Endodermal cell (in vitro differentiated cells): ENCODE measurements around the gene MIPEP. TPM values are rescaled to one million over a fixed set of nuclear protein-coding genes. Genes with fewer than 3 reads are reported as not detected.

Source experiments
- DNase-seq: peaks from one replicate; pipeline ENCODE4 v3.0.0-alpha.2; 2017
- H3K27ac ChIP-seq: 2 replicates; pipeline ENCODE4 v1.5.1; 2013; ENCODE audit warnings: mild to moderate bottlenecking, low read depth, low read length, moderate library complexity
- H3K27me3 ChIP-seq: 2 replicates; pipeline ENCODE4 v1.6.1; 2013; ENCODE audit warnings: mild to moderate bottlenecking, low read length, moderate library complexity; ENCODE audit not compliant: insufficient read depth, control insufficient read depth, poor library complexity, severe bottlenecking
- H3K36me3 ChIP-seq: 2 replicates; pipeline ENCODE4 v1.7.0; 2013; ENCODE audit warnings: mild to moderate bottlenecking, low read length, moderate library complexity; ENCODE audit not compliant: control insufficient read depth, insufficient read depth
- H3K4me1 ChIP-seq: one replicate; pipeline ENCODE4 v1.7.0; 2013; ENCODE audit warnings: low read length; ENCODE audit not compliant: control insufficient read depth, insufficient read depth
- H3K4me3 ChIP-seq: 2 replicates; pipeline ENCODE4 v1.5.1; 2013; ENCODE audit warnings: mild to moderate bottlenecking, low read length, moderate library complexity
- H3K9ac ChIP-seq: 2 replicates; pipeline ENCODE4 v1.6.1; 2013; ENCODE audit warnings: mild to moderate bottlenecking, low read length, moderate library complexity; ENCODE audit not compliant: poor library complexity, severe bottlenecking; ENCODE audit errors: extremely low read depth
- H3K9me3 ChIP-seq: 2 replicates; pipeline ENCODE4 v1.6.1; 2013; ENCODE audit warnings: mild to moderate bottlenecking, low read length, moderate library complexity; ENCODE audit not compliant: control insufficient read depth
- H3K27ac Mint-ChIP-seq: 2 replicates; pipeline ENCODE4 v1.8.0; 2020; ENCODE audit warnings: mixed read lengths
- H3K27me3 Mint-ChIP-seq: 2 replicates; pipeline ENCODE4 v1.8.0; 2021; ENCODE audit warnings: mild to moderate bottlenecking, mixed read lengths; ENCODE audit not compliant: insufficient read depth
- H3K36me3 Mint-ChIP-seq: 2 replicates; pipeline ENCODE4 v1.8.0; 2020; ENCODE audit warnings: low read depth, mixed read lengths
- H3K4me1 Mint-ChIP-seq: 2 replicates; pipeline ENCODE4 v1.8.0; 2020; ENCODE audit warnings: mixed read lengths
- H3K4me3 Mint-ChIP-seq: 2 replicates; pipeline ENCODE4 v1.8.0; 2020; ENCODE audit warnings: mild to moderate bottlenecking, moderate library complexity, mixed read lengths
- H3K9me3 Mint-ChIP-seq: 2 replicates; pipeline ENCODE4 v1.8.0; 2020; ENCODE audit warnings: mild to moderate bottlenecking, mixed read lengths
- CTCF ChIP-seq: fragments of 200-600 bp; sonication (generic); conservative IDR thresholded peaks from 2 replicates; pipeline ENCODE4 v1.5.0; 2021; ENCODE audit warnings: antibody characterized with exemption, mild to moderate bottlenecking
- WGBS, 2 experiments: methylation state at CpG; one replicate each; pipeline versions ENCODE4 v1.1.5 to v1.1.7; 2013; ENCODE audit warnings: missing lambda C conversion rate in 2 of 2, mixed read lengths in 1 of 2; ENCODE audit not compliant: insufficient coverage in 1 of 2, insufficient read length in 1 of 2; 5-methylcytosine and 5-hydroxymethylcytosine counted together
- total RNA-seq, 2 donors: library from RNA; stranded (reverse); fragmentation: NEBNext Ultra II Directional in 1 of 2; extraction: Animal tissue kit (Norgen Biotek cat#: 25700) in 1 of 2; gene quantifications; 2 replicates in 1 of 2; 3 replicates in 1 of 2; pipeline ENCODE4 v1.2.1, GENCODE V29; 2021

The MIPEP gene
- total RNA-seq, 2 donors from 2014 or later = 23.1 to 23.9 TPM

GRCh38 chr13:23687614-23688013 lies 201.6 kb downstream of the MIPEP start:
- no peak overlapping the region for H3K4me3 Mint-ChIP-seq
- no peaks in the 10 kb centered on the region for H3K27me3 Mint-ChIP-seq
- no peak overlapping the region for H3K27ac ChIP-seq
- no peaks in the 10 kb centered on the region for H3K4me1 Mint-ChIP-seq
- TF ChIP-seq CTCF = no peak
- H3K4me1 ChIP-seq = no peaks in the 10 kb centered on the region
- H3K9me3 ChIP-seq = peaks cover 29% of the 10 kb centered on the region
- H3K36me3 Mint-ChIP-seq = no peaks in the 10 kb centered on the region
- no peak overlapping the region for H3K27ac Mint-ChIP-seq
- DNase-seq = no peak
- WGBS, 2 experiments = 95 to 100% methylated on average over 5 of the region's 5 CpGs
- H3K9me3 Mint-ChIP-seq = peaks cover 33% of the 10 kb centered on the region
- no peaks in the 10 kb centered on the region for H3K36me3 ChIP-seq
- no peak overlapping the region for H3K4me3 ChIP-seq
- no peak overlapping the region for H3K9ac ChIP-seq
- no peaks in the 10 kb centered on the region for H3K27me3 ChIP-seq

GRCh38 chr13:23686948-23687347 lies 202.3 kb downstream of the MIPEP start:
- TF ChIP-seq CTCF = no peak
- 96% methylated on average over 3 of the region's 3 CpGs; no CpG with 5 or more reads in 1 of the 2 experiments for WGBS, 2 experiments
- Histone ChIP-seq H3K27ac (no peak overlapping the region), H3K9ac (no peak overlapping the region), H3K36me3 (no peaks in the 10 kb centered on the region), H3K9me3 (peaks cover 30% of the 10 kb centered on the region), H3K4me1 (no peaks in the 10 kb centered on the region), H3K27me3 (no peaks in the 10 kb centered on the region), H3K4me3 (no peak overlapping the region)
- peaks cover 34% of the 10 kb centered on the region for H3K9me3 Mint-ChIP-seq
- no peaks in the 10 kb centered on the region for H3K36me3 Mint-ChIP-seq
- no peak for DNase-seq
- H3K4me3 Mint-ChIP-seq = no peak overlapping the region
- H3K4me1 Mint-ChIP-seq = no peaks in the 10 kb centered on the region
- no peaks in the 10 kb centered on the region for H3K27me3 Mint-ChIP-seq
- no peak overlapping the region for H3K27ac Mint-ChIP-seq

- WGBS, 2 experiments = 100% methylated on average over 1 of the region's 1 CpG
- Mint-ChIP-seq H3K4me3 (no peak overlapping the region), H3K4me1 (no peaks in the 10 kb centered on the region), H3K36me3 (no peaks in the 10 kb centered on the region), H3K27ac (no peak overlapping the region), H3K27me3 (no peaks in the 10 kb centered on the region), H3K9me3 (peaks cover 36% of the 10 kb centered on the region)
- no peak for DNase-seq
- no peak overlapping the region for H3K27ac ChIP-seq
- no peak overlapping the region for H3K4me3 ChIP-seq
- H3K36me3 ChIP-seq = no peaks in the 10 kb centered on the region
- H3K9me3 ChIP-seq = peaks cover 30% of the 10 kb centered on the region
- H3K27me3 ChIP-seq = no peaks in the 10 kb centered on the region
- no peaks in the 10 kb centered on the region for H3K4me1 ChIP-seq
- no peak for TF ChIP-seq CTCF
- H3K9ac ChIP-seq = no peak overlapping the region
Observed at GRCh38 chr13:23685416-23685815, 203.8 kb downstream of the MIPEP start.
